ENCODE results near the gene PKP3. TPM values are rescaled to one million over a fixed set of nuclear protein-coding genes. Genes with fewer than 3 reads are reported as not detected.

The PKP3 gene
- total RNA-seq, 1 donor from 2014 or later: not detected

DNA sequence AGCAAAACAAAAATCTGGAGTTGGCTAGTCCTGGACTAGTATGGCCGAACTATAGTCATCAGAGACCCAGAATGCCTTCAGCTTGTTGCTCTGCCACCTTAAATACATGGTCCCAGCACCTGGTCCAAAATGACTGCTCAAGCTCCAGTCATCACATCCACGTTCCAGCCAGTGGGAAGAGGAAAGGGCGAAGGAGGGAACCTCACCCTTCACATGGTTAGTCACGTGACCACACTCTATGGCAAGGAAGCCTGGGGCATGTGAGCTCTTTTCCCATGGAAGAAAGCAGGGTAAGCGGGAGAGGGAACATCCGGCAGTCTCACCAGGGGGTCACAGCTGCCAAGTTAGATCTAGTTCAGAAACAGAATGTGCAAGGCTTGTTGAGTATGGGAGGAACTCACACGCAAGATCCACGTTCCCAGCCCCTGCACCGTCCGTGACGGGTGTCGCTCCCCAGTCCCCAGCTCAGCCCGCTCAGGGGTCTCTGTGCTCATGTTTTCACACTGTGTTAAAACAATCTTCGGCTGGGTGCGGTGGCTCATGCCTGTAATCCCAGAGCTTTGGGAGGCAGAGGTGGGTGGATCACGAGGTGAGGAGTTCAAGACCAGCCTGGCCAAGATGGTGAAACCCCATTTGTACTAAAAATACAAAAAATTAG, 49.7 kb downstream of the PKP3 start:
- intact Hi-C loops (cut with micrococcal nuclease): loop anchor here (10.0 kb wide), 1 partner anchor 281 kb away; no protein-coding TSS in a partner anchor
- no peak for DNase-seq (ENCODE audit: low spot score)
- no peaks in the 10 kb centered on the region for H3K9me3 Mint-ChIP-seq
- no peaks in the 10 kb centered on the region for H3K27me3 Mint-ChIP-seq (ENCODE audit: insufficient read depth)
- H3K36me3 Mint-ChIP-seq (ENCODE audit: low read depth): no peaks in the 10 kb centered on the region
- no peak overlapping the region for H3K27ac Mint-ChIP-seq
- H3K4me3 Mint-ChIP-seq: no peak overlapping the region
- H3K4me1 Mint-ChIP-seq (ENCODE audit: low read depth): peaks cover 7% of the 10 kb centered on the region

DNA sequence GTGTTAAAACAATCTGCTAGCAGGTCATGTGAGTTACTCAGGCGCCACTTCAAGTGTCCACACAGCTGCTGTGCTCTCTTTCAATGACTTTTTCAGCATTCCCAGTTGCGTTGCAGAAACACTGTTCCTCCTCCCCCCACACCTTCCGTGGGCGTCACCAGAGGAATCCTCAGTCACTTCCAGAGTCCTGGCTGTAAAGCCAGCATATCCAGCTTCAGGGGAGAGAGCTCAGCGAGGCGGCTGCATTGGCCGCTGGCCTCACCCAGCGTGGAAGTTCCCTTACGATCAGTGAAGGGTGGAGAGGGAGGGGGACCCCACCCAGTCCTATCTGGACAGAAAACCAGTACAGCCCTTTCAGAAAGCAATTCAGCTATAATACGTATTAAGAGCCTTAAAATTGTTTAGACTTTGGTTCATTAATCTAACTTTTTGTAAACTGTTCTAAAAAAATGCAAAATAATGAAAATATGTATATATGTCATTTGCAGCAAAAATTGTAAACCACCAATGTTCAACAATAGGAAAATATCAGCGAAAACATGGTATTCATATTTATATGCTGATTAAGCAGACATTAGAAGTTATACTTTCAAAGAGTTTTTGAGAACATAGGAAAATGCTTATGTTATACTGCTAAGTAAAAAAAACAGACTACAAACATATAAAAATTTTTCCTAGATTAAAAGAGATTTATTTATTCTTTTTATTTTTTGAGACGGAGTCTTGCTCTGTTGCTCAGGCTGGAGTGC, 50.6 kb downstream of the PKP3 start:
- Mint-ChIP-seq H3K27ac (no peak overlapping the region), H3K27me3 (ENCODE audit: insufficient read depth) (no peaks in the 10 kb centered on the region), H3K36me3 (ENCODE audit: low read depth) (no peaks in the 10 kb centered on the region), H3K4me1 (ENCODE audit: low read depth) (peaks cover 9% of the 10 kb centered on the region), H3K9me3 (no peaks in the 10 kb centered on the region), H3K4me3 (no peak overlapping the region)
- intact Hi-C loops (cut with micrococcal nuclease): loop anchor here (5.0 to 10.0 kb wide), 3 partner anchors 87 to 280 kb away; partner anchors contain the start of gene IFITM2
- DNase-seq (ENCODE audit: low spot score): no peak

DNA sequence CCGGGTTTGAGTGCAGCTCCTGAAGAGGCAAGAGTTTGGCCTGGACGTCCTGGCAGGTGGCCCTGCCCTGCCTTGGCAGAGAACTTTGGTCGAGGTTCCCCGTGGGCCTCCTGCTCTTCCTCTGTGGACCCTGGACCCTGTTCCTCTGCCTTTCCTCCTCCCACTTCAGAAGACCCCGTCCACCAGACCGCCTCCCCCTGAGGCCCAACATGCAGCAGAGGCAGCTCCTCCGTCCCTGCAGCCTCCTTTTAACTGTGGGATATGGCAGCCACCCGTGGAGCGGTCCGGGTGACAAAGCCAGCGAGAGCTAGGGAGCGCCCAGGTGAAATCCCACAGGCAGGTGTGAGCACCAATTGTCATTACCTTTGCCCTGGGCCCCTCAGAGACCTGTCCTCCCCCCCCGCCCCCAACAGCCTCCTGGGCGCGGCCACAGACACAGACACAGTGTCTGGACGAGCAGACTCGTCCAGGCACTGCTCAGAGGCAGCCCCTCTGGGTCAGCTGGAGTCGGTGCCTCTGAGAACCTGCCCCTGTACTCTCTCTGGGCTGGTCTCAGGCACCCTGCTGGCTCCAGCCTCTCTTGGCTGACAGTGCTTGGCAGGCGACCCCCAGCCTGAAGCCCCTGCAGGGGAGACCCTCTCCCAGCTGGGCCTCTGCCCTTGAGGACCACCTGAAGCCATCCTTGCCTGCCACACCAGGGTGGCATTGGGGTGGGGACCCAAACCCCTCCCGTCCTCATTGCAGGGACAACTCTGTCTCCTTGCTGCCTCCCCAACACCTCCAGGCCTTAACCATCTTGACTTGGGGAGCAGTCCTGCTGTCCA, 52.0 kb downstream of the PKP3 start:
- Mint-ChIP-seq H3K4me3 (no peak overlapping the region), H3K27ac (no peak overlapping the region), H3K27me3 (ENCODE audit: insufficient read depth) (no peaks in the 10 kb centered on the region), H3K4me1 (ENCODE audit: low read depth) (peaks cover 11% of the 10 kb centered on the region), H3K36me3 (ENCODE audit: low read depth) (peaks cover 2% of the 10 kb centered on the region), H3K9me3 (no peaks in the 10 kb centered on the region)
- intact Hi-C loops (cut with micrococcal nuclease): loop anchor here (5.0 to 10.0 kb wide), 3 partner anchors 89 to 279 kb away; partner anchors contain the start of gene IFITM2
- no peak for DNase-seq (ENCODE audit: low spot score)

DNA sequence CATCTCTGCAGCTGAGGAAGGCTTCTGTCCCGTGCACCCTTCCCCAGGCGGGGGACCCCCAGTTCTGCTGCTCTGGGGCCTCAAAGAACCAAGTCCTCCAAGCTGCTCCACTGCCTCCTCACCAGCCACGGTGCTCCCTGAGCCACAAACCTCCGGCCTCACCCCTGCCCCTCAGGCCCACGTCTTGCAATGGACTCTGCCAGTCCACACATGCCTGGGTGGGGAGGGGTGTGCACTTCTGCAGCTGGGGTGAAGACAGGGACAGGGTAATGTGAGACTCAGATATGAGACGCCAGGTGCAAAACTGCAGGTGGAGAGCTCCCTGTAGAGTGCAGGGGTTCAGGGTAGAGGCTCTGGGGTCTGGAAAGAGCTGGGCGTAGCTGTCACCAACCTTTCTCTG, 52.9 kb downstream of the PKP3 start:
- Mint-ChIP-seq H3K27ac (peak overlapping the region; percentile 52), H3K9me3 (no peaks in the 10 kb centered on the region), H3K27me3 (ENCODE audit: insufficient read depth) (no peaks in the 10 kb centered on the region), H3K36me3 (ENCODE audit: low read depth) (peaks cover 2% of the 10 kb centered on the region), H3K4me1 (ENCODE audit: low read depth) (peaks cover 16% of the 10 kb centered on the region), H3K4me3 (no peak overlapping the region)
- no peak for DNase-seq (ENCODE audit: low spot score)
- intact Hi-C loops (cut with micrococcal nuclease): loop anchor here (5.0 to 10.0 kb wide), 3 partner anchors 90 to 278 kb away; partner anchors contain the start of gene IFITM2

DNA sequence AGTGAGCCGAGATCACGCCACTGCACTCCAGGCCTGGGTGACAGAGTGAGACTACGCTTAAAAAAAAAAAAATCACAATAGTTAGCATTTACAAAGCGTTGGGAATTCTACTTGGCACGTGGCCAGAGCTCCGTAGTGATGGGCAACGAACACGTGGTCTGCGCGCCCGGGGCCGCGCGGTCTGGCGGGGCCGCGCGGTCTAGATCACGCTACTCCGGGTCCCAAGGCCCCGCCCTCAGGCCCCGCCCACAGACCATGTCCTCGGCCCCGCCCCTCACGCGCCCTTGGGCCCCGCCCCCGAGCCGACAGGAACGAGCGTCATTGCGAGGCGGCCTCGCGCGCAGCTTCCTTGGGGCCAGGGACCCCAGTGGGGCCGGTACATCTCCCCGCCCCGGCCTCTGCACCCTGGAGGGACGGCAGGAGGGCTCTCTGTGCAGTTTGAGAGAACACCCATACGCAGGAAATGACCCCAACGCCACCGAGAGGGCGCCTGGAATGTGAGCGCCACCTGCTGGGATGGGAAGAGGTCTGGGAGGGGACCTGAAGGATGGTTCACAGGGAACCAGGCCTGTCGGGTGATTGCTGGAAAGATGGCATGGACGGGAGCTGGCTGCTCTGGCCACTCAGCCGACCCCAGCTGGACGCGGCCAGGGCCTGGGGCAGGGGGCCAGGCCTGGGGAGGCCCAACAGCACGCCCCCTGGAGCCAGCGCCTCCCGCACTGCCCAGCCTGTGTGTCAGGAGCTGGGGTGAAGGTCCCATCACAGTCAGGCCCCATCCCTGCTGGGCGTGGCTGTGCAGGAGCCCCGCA, 54.1 kb downstream of the PKP3 start:
- Mint-ChIP-seq H3K4me3 (peak overlapping the region; percentile 88), H3K9me3 (no peaks in the 10 kb centered on the region), H3K27me3 (ENCODE audit: insufficient read depth) (no peaks in the 10 kb centered on the region)

DNA sequence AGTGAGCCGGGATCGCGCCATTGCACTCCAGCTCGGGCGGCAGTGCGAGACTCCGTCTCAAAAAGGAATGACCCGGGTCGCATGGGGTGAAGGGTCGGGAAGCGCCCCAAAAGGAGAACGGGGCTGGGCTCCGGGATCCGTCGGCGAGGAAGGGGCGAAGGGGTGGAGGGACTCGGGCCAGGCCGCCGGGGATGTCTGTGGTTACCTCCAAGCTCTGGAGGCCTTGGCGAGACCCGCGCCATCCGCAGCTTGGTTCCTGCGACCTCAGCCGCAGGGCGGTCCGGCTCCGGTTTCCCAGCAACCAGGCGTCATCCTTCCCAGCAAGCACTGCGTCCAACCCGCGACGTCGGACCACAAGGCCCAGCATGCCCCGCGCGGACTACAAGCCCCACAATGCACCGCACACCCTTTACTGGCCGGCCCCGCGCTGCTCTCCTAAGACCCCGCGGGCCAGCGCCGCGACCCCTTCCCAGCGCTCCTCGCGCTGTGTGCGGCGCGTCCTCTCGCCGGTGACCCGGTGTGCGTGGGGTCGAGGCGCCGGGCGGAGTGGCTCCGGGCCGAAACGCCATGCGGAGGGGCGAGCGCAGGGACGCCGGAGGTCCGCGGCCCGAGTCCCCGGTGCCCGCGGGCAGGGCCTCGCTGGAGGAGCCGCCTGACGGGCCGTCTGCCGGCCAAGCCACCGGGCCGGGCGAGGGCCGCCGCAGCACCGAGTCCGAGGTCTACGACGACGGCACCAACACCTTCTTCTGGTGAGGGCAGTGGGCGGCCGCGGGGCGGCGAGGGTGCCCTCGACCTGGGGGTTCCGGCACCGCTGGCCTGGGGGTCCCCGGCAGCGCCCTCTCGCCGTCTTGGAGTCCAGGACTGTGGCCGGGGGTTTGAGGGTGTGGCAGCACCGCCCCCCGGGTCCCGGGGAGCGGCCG, 56.1 kb downstream of the PKP3 start, which contains the start of gene PTDSS2:
TSS of gene PTDSS2 (plus strand) at position 391 of the 920 bp plus-strand sequence. CDS start at position 568, 177 bp downstream.
- peaks cover 17% of the 10 kb centered on the region for H3K36me3 Mint-ChIP-seq (ENCODE audit: low read depth)
- peak within 1 kb of the TSS; percentile 95 for H3K27ac Mint-ChIP-seq
- peak; percentile 94 for DNase-seq (ENCODE audit: low spot score)
- H3K9me3 Mint-ChIP-seq: no peaks in the 10 kb centered on the region
- intact Hi-C loops (cut with micrococcal nuclease): loop anchor here (1.0 to 10.0 kb wide), 7 partner anchors 56 to 275 kb away; partner anchors contain the start of genes IFITM2, LRRC56, PSMD13 and SIRT3
- peak within 1 kb of the TSS; percentile 98 for H3K4me3 Mint-ChIP-seq
- no peaks in the 10 kb centered on the region for H3K27me3 Mint-ChIP-seq (ENCODE audit: insufficient read depth)
- peaks cover 16% of the 10 kb centered on the region for H3K4me1 Mint-ChIP-seq (ENCODE audit: low read depth)

More for the DNA sequence above, 54.1 kb downstream of the PKP3 start:
- peak; percentile 92 for DNase-seq (ENCODE audit: low spot score)
- peak overlapping the region; percentile 91 for H3K27ac Mint-ChIP-seq
- peaks cover 6% of the 10 kb centered on the region for H3K36me3 Mint-ChIP-seq (ENCODE audit: low read depth)
- peaks cover 16% of the 10 kb centered on the region for H3K4me1 Mint-ChIP-seq (ENCODE audit: low read depth)
- intact Hi-C loops (cut with micrococcal nuclease): loop anchor here (1.0 to 10.0 kb wide), 7 partner anchors 33 to 277 kb away; partner anchors contain the start of gene IFITM2

DNA sequence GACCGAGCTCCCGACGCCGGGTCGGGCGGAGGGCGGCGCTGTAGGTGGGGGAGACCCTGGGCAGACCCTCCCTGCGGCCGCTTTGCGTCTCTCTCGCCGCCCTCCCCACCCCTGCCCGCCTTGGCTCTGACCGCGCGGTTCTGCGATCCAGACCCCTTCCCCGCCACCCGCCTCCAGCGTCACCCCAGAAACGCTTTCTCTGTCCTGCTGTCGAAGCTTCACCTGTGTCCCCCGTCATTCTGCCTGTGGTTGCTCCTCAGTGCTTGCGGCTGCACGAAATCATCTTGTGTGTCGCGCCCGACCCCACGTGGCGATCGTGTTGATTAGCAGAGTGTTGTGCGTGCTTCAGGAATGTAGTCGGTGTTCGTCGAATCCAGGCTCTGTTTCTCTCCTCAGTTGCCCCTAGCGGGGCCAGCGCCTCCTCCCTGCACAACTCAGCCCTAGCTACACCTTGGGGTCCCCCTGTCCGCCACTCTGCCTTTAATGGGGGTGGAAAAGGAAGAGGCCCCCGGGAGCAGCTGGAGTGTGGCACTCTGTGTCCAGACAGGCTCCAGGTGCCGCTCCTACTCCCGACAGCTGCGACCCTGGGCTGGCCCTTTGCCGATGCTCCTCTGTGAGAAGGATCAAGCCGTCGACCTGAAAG, 56.9 kb downstream of the PKP3 start:
- intact Hi-C loops (cut with micrococcal nuclease): loop anchor here (1.0 kb wide), 3 partner anchors 55 to 215 kb away; partner anchors contain the start of genes LRRC56, PSMD13 and SIRT3
- peaks cover 21% of the 10 kb centered on the region for H3K4me1 Mint-ChIP-seq (ENCODE audit: low read depth)
- H3K4me3 Mint-ChIP-seq: peak overlapping the region; percentile 98

DNA sequence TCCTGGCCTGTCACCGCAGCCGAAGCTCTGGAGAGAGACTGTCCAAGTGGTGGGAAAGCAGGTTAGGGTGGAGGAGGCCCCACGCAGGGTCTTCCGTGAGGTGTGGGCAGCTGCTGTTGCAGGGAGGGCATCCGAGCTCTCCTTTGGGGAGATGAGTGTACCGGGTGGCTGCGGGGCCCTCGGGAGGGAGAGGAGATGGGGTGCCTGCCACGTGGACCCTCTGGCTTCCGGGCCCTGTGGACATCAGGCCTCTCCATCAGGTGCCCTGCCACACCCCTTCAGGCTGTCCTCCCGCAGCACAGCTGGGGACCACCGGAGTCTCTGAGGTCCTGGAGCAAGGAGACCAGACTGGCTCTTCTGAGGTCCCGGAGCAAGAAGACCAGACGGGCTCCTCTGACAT, 57.7 kb downstream of the PKP3 start:
- Mint-ChIP-seq H3K27ac (no peak overlapping the region), H3K27me3 (ENCODE audit: insufficient read depth) (no peaks in the 10 kb centered on the region), H3K9me3 (no peaks in the 10 kb centered on the region), H3K4me1 (ENCODE audit: low read depth) (peaks cover 29% of the 10 kb centered on the region), H3K4me3 (peak overlapping the region; percentile 98), H3K36me3 (ENCODE audit: low read depth) (peaks cover 26% of the 10 kb centered on the region)
- DNase-seq (ENCODE audit: low spot score): no peak
- intact Hi-C loops (cut with micrococcal nuclease): no loop called here

More for the DNA sequence above, 56.9 kb downstream of the PKP3 start:
- H3K9me3 Mint-ChIP-seq: no peaks in the 10 kb centered on the region
- peaks cover 21% of the 10 kb centered on the region for H3K36me3 Mint-ChIP-seq (ENCODE audit: low read depth)
- H3K27me3 Mint-ChIP-seq (ENCODE audit: insufficient read depth): no peaks in the 10 kb centered on the region
- peak overlapping the region; percentile 95 for H3K27ac Mint-ChIP-seq
- peak; percentile 66 for DNase-seq (ENCODE audit: low spot score)

DNA sequence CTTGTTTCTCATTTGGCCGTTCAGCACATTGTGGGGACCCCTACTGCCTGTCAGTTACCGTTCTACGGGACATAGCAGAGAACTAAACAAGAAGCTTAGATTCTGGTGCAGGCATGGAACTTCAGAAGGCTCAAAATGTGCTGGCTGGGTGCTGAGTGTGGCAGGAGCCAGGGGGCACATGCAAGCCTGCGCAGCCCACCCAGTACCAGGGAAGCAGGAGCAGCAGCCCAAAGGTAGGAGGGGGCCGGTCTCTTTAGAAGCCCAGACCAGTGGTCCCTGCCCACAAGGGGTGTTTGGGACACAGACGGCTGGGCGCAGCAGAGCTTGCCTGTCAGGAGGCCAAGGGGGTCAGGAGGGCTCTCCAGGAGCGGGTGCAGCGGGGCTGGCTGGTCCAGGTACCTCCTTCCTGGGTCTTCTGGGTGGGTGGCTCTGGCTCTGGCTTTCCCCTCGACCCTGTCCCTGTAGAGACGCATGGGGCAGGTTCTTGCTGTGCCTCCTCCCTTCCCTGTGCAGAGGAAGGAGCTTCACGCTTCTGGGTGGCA, 58.3 kb downstream of the PKP3 start:
- Mint-ChIP-seq H3K27me3 (ENCODE audit: insufficient read depth) (no peaks in the 10 kb centered on the region), H3K4me1 (ENCODE audit: low read depth) (peaks cover 34% of the 10 kb centered on the region), H3K9me3 (no peaks in the 10 kb centered on the region), H3K36me3 (ENCODE audit: low read depth) (peaks cover 30% of the 10 kb centered on the region), H3K4me3 (peak overlapping the region; percentile 19), H3K27ac (no peak overlapping the region)
- DNase-seq (ENCODE audit: low spot score): no peak
- intact Hi-C loops (cut with micrococcal nuclease): no loop called here

DNA sequence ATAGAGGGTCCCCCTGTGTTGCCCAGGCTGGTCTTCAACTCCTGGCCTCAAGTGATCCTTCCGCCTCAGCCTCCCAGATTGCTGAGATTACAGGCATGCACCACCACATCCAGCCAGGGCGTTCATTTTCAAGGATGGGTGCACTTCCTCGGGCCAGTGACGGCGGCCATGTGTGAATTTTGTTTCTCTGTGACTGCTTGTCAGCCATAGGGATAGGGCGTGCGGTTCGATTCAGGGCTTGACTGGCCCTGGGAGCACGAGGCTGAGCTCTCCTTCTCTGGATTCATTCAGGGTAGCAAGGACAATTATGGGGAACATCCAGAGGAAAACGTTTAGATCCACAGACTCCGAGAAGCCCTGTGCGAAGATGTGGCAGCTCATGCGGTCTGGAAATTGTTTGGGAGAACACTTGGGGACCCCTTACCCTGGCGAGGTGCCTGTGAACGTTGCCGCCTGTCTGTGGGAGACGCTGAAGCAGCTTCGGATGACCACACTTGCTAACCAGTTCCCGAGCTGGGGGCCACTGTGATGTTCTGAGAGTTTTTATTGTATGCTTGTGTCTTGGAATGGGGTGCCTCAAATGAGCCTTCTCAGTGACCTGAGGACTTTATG, 59.0 kb downstream of the PKP3 start:
- peaks cover 39% of the 10 kb centered on the region for H3K4me1 Mint-ChIP-seq (ENCODE audit: low read depth)
- peaks cover 31% of the 10 kb centered on the region for H3K36me3 Mint-ChIP-seq (ENCODE audit: low read depth)
- no peaks in the 10 kb centered on the region for H3K27me3 Mint-ChIP-seq (ENCODE audit: insufficient read depth)
- no peak overlapping the region for H3K27ac Mint-ChIP-seq
- intact Hi-C loops (cut with micrococcal nuclease): no loop called here
- H3K4me3 Mint-ChIP-seq: peak overlapping the region; percentile 59
- no peak for DNase-seq (ENCODE audit: low spot score)
- no peaks in the 10 kb centered on the region for H3K9me3 Mint-ChIP-seq
